Calu3 (cell line): Measurements from ENCODE around the gene SYN1. TPM values are rescaled to one million over a fixed set of nuclear protein-coding genes. Genes with fewer than 3 reads are reported as not detected.

Experiments
- BruUV-seq: library from RNA; stranded (reverse); fragments of 400-500 nt; replicated peaks from 2 replicates; lab custom pipeline; 2021; lab: Mats Ljungman, UMichigan
- CTCF ChIA-PET: fragments of 300-600 bp; sonication (Branson Sonifier 250); formaldehyde crosslinking; loops from one replicate; lab custom pipeline; 2022; ENCODE audit warnings: antibody characterized with exemption; lab: Charles Lee
- DNase-seq: peaks from one replicate; pipeline ENCODE4 v3.0.0; 2022
- H3K27ac Mint-ChIP-seq: one replicate; pipeline ENCODE4 v1.8.0; 2022; ENCODE audit warnings: mixed read lengths; ENCODE audit not compliant: unreplicated experiment
- H3K27me3 Mint-ChIP-seq: one replicate; pipeline ENCODE4 v1.8.0; 2022; ENCODE audit warnings: mixed read lengths; ENCODE audit not compliant: unreplicated experiment
- H3K36me3 Mint-ChIP-seq: one replicate; pipeline ENCODE4 v1.8.0; 2022; ENCODE audit warnings: mild to moderate bottlenecking, moderate library complexity, mixed read lengths; ENCODE audit not compliant: insufficient read depth, unreplicated experiment
- H3K4me1 Mint-ChIP-seq: one replicate; pipeline ENCODE4 v1.8.0; 2022; ENCODE audit warnings: mild to moderate bottlenecking, low read depth, mixed read lengths; ENCODE audit not compliant: unreplicated experiment
- H3K4me3 Mint-ChIP-seq: one replicate; pipeline ENCODE4 v1.8.0; 2022; ENCODE audit warnings: mild to moderate bottlenecking, low read depth, moderate library complexity, mixed read lengths; ENCODE audit not compliant: unreplicated experiment
- H3K9me3 Mint-ChIP-seq: one replicate; pipeline ENCODE4 v1.8.0; 2022; ENCODE audit warnings: low read depth, mixed read lengths; ENCODE audit not compliant: unreplicated experiment
- CTCF ChIP-seq: fragments of 200-600 bp; IDR thresholded peaks from one replicate; pipeline ENCODE4 v1.8.0; 2022; ENCODE audit warnings: antibody characterized with exemption; ENCODE audit not compliant: unreplicated experiment
- intact Hi-C: fragments of 100-400 bp; cut with micrococcal nuclease; formaldehyde crosslinking; loops from one replicate; pipeline ENCODE4 v1.10.0; 2022; ENCODE audit not compliant: unreplicated experiment
- total RNA-seq: library from RNA; stranded (reverse); gene quantifications from 2 replicates; pipeline ENCODE4 v1.2.3, GENCODE V29; 2022

SYN1 gene
- total RNA-seq, 1 experiment from 2014 or later = 0.21 TPM

DNA sequence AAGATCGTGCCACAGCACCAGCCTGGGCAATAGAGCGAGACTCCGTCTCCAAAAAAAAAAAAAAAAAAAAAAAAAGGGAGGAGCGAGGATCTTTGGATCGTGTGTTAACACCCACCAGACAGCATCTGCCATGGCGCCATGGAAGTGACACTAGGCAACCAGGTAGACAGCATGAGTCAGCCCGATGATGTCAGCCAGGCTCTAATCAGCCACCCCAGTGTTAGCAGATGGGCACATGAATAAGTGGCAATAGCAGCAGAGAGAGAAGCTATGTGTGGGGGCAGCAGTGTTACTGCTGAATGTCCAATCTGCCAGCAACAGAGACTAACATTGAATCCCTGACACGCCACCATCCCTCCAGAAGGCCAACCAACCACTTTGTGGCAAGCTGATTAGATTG is 6.6 kb downstream of the SYN1 start:
- Mint-ChIP-seq H3K9me3 (peaks cover 3% of the 10 kb centered on the region), H3K36me3 (no peaks in the 10 kb centered on the region), H3K4me1 (no peaks in the 10 kb centered on the region), H3K27me3 (peaks cover 52% of the 10 kb centered on the region), H3K4me3 (no peak overlapping the region), H3K27ac (no peak overlapping the region)
- TF ChIP-seq CTCF = no peak
- no peak for DNase-seq
- intact Hi-C loops = no loop called here
- BruUV-seq = no TSS peak
- CTCF ChIA-PET = interaction anchor here (1.1 kb wide), 1 partner anchor 37 kb away, joined by 3 read pairs; the partner anchor contains the start of gene ELK1

- H3K9me3 Mint-ChIP-seq = peaks cover 3% of the 10 kb centered on the region
- no peak for DNase-seq
- no peaks in the 10 kb centered on the region for H3K36me3 Mint-ChIP-seq
- H3K27me3 Mint-ChIP-seq = peaks cover 52% of the 10 kb centered on the region
- no peak overlapping the region for H3K4me3 Mint-ChIP-seq
- CTCF ChIA-PET = no interaction called here
- intact Hi-C loops = no loop called here
- H3K4me1 Mint-ChIP-seq = no peaks in the 10 kb centered on the region
- no TSS peak for BruUV-seq
- H3K27ac Mint-ChIP-seq = no peak overlapping the region
- no peak for TF ChIP-seq CTCF
These were observed 7.2 kb downstream of the SYN1 start for GRCh38 chrX:47612418-47612817.

DNA sequence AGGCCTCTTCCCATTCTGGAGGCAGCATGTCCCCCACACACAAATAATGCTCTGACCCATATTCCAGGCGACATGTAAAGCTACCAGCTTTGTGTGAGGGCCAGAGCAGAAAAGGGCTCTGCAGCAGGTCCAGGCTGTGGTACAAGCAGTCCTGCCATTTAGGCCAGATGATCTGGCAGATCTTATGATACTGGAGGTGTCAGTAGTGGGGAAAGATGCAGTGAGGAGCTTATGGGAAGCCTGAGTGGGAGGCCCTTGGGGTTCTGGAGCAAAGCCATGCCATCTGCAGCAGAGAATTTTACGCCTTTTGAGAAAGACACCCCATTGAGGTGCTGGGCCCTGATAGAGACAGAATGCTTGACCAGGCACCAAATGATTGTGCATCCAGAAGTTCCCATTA is 7.7 kb downstream of the SYN1 start:
- H3K36me3 Mint-ChIP-seq = no peaks in the 10 kb centered on the region
- intact Hi-C loops = no loop called here
- CTCF ChIA-PET = no interaction called here
- TF ChIP-seq CTCF = no peak
- BruUV-seq = no TSS peak
- DNase-seq = no peak
- H3K9me3 Mint-ChIP-seq = peaks cover 3% of the 10 kb centered on the region
- H3K4me3 Mint-ChIP-seq = no peak overlapping the region
- no peak overlapping the region for H3K27ac Mint-ChIP-seq
- no peaks in the 10 kb centered on the region for H3K4me1 Mint-ChIP-seq
- H3K27me3 Mint-ChIP-seq = peaks cover 48% of the 10 kb centered on the region

GRCh38 chrX:47611489-47611888 is 8.2 kb downstream of the SYN1 start:
- no peak for TF ChIP-seq CTCF
- no peak for DNase-seq
- H3K4me1 Mint-ChIP-seq = no peaks in the 10 kb centered on the region
- no peak overlapping the region for H3K27ac Mint-ChIP-seq
- peaks cover 44% of the 10 kb centered on the region for H3K27me3 Mint-ChIP-seq
- no peaks in the 10 kb centered on the region for H3K36me3 Mint-ChIP-seq
- H3K4me3 Mint-ChIP-seq = no peak overlapping the region
- BruUV-seq = no TSS peak
- intact Hi-C loops = no loop called here
- peaks cover 3% of the 10 kb centered on the region for H3K9me3 Mint-ChIP-seq
- CTCF ChIA-PET = no interaction called here
